Measurements from ENCODE around the gene ENTPD2.

The ENTPD2 gene

DNA sequence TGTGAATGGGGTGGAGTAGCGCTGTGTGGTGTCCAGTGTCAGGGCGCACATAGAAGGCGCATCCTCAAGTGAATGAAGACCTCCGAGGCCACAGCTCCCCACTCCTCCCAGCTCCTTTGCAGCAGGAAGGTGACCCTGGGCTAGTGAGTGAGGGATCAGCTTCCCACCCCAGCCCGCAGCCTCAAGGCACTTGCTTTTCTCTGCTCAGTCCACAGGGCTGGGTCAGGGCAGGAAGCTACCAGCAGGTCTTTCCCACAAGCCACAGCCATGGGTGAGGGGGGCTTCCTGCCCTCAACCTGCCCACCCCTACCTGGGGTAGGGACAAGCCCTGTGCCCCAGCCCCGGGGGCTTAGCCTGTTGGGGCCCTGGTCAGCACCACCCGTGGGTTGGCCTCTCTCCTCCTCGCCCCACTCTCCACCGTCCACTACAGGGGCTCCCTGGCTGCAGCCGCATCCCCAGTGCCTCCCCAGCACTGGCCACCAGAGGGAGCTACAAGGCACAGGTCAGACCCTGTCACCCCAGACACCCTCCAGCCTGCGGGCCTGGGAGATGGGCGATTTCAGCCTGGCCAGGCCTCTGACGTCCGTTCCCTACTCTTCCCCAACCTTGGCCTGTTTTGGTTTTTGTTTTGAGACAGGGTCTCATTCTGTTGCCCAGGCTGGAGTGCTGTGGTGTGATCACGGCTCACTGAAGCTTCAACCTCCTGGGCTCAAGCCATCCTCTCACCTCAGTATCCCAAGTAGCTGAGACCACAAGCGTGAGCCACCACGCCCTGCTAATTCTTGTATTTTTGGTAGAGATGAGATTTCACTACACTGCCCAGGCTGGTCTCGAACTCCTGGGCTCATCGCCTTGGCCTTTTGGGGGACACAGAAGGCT is 24.6 kb downstream of the ENTPD2 start:
- H3K9me3 ChIP-seq (ENCODE audit: control insufficient read depth, insufficient read depth, low read depth, low read length): no peaks in the 10 kb centered on the region
- no peaks in the 10 kb centered on the region for H3K36me3 ChIP-seq (ENCODE audit: control insufficient read depth in 2 of 2, insufficient read depth in 1 of 2, low read length in 2 of 2)
- H3K27ac ChIP-seq (ENCODE audit: extremely low read depth, low read depth, low read length): no peak overlapping the region
- H3K4me1 ChIP-seq (ENCODE audit: control insufficient read depth, insufficient read depth, low read length): peaks cover 2% of the 10 kb centered on the region; the same call in 1 of the 2 replicates
- CTCF ChIA-PET: interaction anchor here (0.5 to 5.8 kb wide), 89 partner anchors 8 to 964 kb away, joined by 3 to 86 read pairs (median 5); partner anchors contain the start of genes C8G, CLIC3, LCN15 and NPDC1
- H3K4me3 ChIP-seq (ENCODE audit: low read depth, low read length): no peak overlapping the region
- POLR2A ChIA-PET: interaction anchor here (0.5 to 1.7 kb wide), 13 partner anchors 10 to 235 kb away, joined by 3 to 8 read pairs (median 3); partner anchors contain the start of genes CLIC3, PAXX and TUBB4B
- TF ChIP-seq ZBTB7A (tag by site-specific recombination; IDR thresholded peaks at IDR 0.05; ENCODE audit: low read depth) (peak; percentile 55), ZNF391 (tag by site-specific recombination; IDR thresholded peaks at IDR 0.05; ENCODE audit: borderline replicate concordance, low read depth) (peak; percentile 54; the same call in 1 of the 2 replicates), ZNF660 (tag by site-specific recombination; IDR thresholded peaks at IDR 0.05) (0 out of 2 replicates have a peak, but pooled peaks have one; percentile 31), KLF7 (tag by site-specific recombination; IDR thresholded peaks at IDR 0.05; ENCODE audit: borderline replicate concordance) (peak; percentile 63; the same call in 1 of the 2 replicates), KLF16 (tag by site-specific recombination; IDR thresholded peaks at IDR 0.05) (no peak), SP2 (tag by site-specific recombination; IDR thresholded peaks at IDR 0.05) (peak; percentile 29), ZNF223 (tag by site-specific recombination; IDR thresholded peaks at IDR 0.05) (no peak), KLF8 (tag by site-specific recombination; IDR thresholded peaks at IDR 0.05) (peak; percentile 69), ZNF654 (tag by site-specific recombination; IDR thresholded peaks at IDR 0.05; ENCODE audit: low read depth) (peak; percentile 27), BCL11B (tag by site-specific recombination; IDR thresholded peaks at IDR 0.05; ENCODE audit: low read depth) (peak; percentile 91), ZBTB48 (tag by site-specific recombination; IDR thresholded peaks at IDR 0.05) (peak; percentile 41; the same call in 1 of the 2 replicates), ZNF394 (tag by site-specific recombination; IDR thresholded peaks at IDR 0.05; ENCODE audit: borderline replicate concordance) (peak; percentile 19; the same call in 1 of the 2 replicates), ZNF76 (tag by site-specific recombination; IDR thresholded peaks at IDR 0.05; ENCODE audit: borderline replicate concordance, low read depth) (peak; percentile 33; the same call in 1 of the 2 replicates), BCL11A (tag by site-specific recombination; IDR thresholded peaks at IDR 0.05; ENCODE audit: low read depth) (peak; percentile 60; the same call in 1 of the 2 replicates), KLF1 (tag by site-specific recombination; IDR thresholded peaks at IDR 0.05) (peak; percentile 32), ZNF2 (tag by site-specific recombination; IDR thresholded peaks at IDR 0.05) (peak; percentile 57; the same call in 1 of the 2 replicates), ZNF670 (tag by site-specific recombination; IDR thresholded peaks at IDR 0.05; ENCODE audit: low read depth) (no peak), ZFP37 (tag by site-specific recombination; IDR thresholded peaks at IDR 0.05) (0 out of 2 replicates have a peak, but pooled peaks have one; percentile 22)
- TF ChIP-seq, protein P1, sequence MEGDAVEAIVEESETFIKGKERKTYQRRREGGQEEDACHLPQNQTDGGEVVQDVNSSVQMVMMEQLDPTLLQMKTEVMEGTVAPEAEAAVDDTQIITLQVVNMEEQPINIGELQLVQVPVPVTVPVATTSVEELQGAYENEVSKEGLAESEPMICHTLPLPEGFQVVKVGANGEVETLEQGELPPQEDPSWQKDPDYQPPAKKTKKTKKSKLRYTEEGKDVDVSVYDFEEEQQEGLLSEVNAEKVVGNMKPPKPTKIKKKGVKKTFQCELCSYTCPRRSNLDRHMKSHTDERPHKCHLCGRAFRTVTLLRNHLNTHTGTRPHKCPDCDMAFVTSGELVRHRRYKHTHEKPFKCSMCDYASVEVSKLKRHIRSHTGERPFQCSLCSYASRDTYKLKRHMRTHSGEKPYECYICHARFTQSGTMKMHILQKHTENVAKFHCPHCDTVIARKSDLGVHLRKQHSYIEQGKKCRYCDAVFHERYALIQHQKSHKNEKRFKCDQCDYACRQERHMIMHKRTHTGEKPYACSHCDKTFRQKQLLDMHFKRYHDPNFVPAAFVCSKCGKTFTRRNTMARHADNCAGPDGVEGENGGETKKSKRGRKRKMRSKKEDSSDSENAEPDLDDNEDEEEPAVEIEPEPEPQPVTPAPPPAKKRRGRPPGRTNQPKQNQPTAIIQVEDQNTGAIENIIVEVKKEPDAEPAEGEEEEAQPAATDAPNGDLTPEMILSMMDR (tag by site-specific recombination; IDR thresholded peaks at IDR 0.05): peak; percentile 94
- TF ChIP-seq, protein P2, sequence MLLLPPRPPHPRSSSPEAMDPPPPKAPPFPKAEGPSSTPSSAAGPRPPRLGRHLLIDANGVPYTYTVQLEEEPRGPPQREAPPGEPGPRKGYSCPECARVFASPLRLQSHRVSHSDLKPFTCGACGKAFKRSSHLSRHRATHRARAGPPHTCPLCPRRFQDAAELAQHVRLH (tag by site-specific recombination; IDR thresholded peaks at IDR 0.05): no peak
- TF ChIP-seq, protein P3, sequence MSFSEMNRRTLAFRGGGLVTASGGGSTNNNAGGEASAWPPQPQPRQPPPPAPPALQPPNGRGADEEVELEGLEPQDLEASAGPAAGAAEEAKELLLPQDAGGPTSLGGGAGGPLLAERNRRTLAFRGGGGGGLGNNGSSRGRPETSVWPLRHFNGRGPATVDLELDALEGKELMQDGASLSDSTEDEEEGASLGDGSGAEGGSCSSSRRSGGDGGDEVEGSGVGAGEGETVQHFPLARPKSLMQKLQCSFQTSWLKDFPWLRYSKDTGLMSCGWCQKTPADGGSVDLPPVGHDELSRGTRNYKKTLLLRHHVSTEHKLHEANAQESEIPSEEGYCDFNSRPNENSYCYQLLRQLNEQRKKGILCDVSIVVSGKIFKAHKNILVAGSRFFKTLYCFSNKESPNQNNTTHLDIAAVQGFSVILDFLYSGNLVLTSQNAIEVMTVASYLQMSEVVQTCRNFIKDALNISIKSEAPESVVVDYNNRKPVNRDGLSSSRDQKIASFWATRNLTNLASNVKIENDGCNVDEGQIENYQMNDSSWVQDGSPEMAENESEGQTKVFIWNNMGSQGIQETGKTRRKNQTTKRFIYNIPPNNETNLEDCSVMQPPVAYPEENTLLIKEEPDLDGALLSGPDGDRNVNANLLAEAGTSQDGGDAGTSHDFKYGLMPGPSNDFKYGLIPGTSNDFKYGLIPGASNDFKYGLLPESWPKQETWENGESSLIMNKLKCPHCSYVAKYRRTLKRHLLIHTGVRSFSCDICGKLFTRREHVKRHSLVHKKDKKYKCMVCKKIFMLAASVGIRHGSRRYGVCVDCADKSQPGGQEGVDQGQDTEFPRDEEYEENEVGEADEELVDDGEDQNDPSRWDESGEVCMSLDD (tag by site-specific recombination; IDR thresholded peaks at IDR 0.05): peak; percentile 83
- TF ChIP-seq, protein P4, sequence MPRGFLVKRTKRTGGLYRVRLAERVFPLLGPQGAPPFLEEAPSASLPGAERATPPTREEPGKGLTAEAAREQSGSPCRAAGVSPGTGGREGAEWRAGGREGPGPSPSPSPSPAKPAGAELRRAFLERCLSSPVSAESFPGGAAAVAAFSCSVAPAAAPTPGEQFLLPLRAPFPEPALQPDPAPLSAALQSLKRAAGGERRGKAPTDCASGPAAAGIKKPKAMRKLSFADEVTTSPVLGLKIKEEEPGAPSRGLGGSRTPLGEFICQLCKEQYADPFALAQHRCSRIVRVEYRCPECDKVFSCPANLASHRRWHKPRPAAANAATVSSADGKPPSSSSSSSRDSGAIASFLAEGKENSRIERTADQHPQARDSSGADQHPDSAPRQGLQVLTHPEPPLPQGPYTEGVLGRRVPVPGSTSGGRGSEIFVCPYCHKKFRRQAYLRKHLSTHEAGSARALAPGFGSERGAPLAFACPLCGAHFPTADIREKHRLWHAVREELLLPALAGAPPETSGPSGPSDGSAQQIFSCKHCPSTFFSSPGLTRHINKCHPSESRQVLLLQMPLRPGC (tag by site-specific recombination; IDR thresholded peaks at IDR 0.05): peak; percentile 30; the same call in 1 of the 2 replicates
- TF ChIP-seq, protein P5, sequence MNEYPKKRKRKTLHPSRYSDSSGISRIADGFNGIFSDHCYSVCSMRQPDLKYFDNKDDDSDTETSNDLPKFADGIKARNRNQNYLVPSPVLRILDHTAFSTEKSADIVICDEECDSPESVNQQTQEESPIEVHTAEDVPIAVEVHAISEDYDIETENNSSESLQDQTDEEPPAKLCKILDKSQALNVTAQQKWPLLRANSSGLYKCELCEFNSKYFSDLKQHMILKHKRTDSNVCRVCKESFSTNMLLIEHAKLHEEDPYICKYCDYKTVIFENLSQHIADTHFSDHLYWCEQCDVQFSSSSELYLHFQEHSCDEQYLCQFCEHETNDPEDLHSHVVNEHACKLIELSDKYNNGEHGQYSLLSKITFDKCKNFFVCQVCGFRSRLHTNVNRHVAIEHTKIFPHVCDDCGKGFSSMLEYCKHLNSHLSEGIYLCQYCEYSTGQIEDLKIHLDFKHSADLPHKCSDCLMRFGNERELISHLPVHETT (tag by site-specific recombination; IDR thresholded peaks at IDR 0.05): peak; percentile 50; the same call in 1 of the 2 replicates
- TF ChIP-seq, protein P6, sequence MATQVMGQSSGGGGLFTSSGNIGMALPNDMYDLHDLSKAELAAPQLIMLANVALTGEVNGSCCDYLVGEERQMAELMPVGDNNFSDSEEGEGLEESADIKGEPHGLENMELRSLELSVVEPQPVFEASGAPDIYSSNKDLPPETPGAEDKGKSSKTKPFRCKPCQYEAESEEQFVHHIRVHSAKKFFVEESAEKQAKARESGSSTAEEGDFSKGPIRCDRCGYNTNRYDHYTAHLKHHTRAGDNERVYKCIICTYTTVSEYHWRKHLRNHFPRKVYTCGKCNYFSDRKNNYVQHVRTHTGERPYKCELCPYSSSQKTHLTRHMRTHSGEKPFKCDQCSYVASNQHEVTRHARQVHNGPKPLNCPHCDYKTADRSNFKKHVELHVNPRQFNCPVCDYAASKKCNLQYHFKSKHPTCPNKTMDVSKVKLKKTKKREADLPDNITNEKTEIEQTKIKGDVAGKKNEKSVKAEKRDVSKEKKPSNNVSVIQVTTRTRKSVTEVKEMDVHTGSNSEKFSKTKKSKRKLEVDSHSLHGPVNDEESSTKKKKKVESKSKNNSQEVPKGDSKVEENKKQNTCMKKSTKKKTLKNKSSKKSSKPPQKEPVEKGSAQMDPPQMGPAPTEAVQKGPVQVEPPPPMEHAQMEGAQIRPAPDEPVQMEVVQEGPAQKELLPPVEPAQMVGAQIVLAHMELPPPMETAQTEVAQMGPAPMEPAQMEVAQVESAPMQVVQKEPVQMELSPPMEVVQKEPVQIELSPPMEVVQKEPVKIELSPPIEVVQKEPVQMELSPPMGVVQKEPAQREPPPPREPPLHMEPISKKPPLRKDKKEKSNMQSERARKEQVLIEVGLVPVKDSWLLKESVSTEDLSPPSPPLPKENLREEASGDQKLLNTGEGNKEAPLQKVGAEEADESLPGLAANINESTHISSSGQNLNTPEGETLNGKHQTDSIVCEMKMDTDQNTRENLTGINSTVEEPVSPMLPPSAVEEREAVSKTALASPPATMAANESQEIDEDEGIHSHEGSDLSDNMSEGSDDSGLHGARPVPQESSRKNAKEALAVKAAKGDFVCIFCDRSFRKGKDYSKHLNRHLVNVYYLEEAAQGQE (tag by site-specific recombination; IDR thresholded peaks at IDR 0.05): 0 out of 2 replicates have a peak, but pooled peaks have one; percentile 12
